ENCODE results near the gene GLIS2.

- TF ChIP-seq EZH2 (IDR thresholded peaks at IDR 0.05): no peak
- TF ChIP-seq POLR2AphosphoS5 (IDR thresholded peaks at IDR 0.05; ENCODE audit: borderline replicate concordance, low read depth, low read length): no peak
- no peak for TF ChIP-seq FOXP2 (optimal IDR thresholded peaks at IDR 0.05; ENCODE audit: control extremely low read depth, extremely low read length, insufficient read depth)
Observed at GRCh38 chr16:4319454-4320421, 3.9 kb downstream of the GLIS2 start.
